Rectal smooth muscle tissue (tissue), 1 donor: ENCODE data around the gene CAMK1D.

Experiments used
- H3K27ac ChIP-seq: one replicate; pipeline ENCODE4 v1.7.0; 2013; ENCODE audit warnings: low read depth, low read length, inconsistent platforms
- H3K27me3 ChIP-seq: one replicate; pipeline ENCODE4 v1.7.0; 2013; ENCODE audit warnings: low read length; ENCODE audit not compliant: control insufficient read depth, insufficient read depth
- H3K36me3 ChIP-seq: one replicate; pipeline ENCODE4 v1.7.0; 2013; ENCODE audit warnings: low read length; ENCODE audit not compliant: control insufficient read depth, insufficient read depth
- H3K4me1 ChIP-seq: one replicate; pipeline ENCODE4 v1.7.0; 2013; ENCODE audit warnings: low read length; ENCODE audit not compliant: control insufficient read depth, insufficient read depth
- H3K4me3 ChIP-seq: one replicate; pipeline ENCODE4 v1.7.0; 2013; ENCODE audit warnings: low read length
- H3K9ac ChIP-seq: one replicate; pipeline ENCODE4 v1.7.0; 2013; ENCODE audit warnings: low read length

CAMK1D gene

DNA sequence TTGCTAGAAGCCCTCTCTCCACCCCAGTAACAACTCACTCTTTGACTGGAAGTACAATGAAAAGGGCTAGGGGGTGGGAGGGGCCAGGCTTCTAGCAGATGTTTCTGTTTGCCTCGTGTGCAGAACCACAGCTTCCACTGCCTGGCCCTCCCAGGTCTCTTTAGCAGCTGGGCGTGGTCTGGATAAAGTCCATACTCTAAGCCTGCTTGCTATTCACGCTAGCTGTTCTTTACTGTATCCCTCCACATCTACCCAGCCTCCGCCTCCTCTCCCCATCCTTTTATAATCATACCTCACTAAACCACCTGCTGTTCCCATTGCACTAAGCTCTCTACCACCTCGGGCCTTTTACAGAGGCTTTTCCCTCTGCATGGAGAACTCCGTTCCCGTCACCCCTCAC is 288.8 kb downstream of the CAMK1D start:
- no peaks in the 10 kb centered on the region for H3K36me3 ChIP-seq
- H3K4me1 ChIP-seq, result no peaks in the 10 kb centered on the region
- no peaks in the 10 kb centered on the region for H3K27me3 ChIP-seq
- H3K4me3 ChIP-seq, result no peak overlapping the region
- H3K27ac ChIP-seq, result no peak overlapping the region
- no peak overlapping the region for H3K9ac ChIP-seq

DNA sequence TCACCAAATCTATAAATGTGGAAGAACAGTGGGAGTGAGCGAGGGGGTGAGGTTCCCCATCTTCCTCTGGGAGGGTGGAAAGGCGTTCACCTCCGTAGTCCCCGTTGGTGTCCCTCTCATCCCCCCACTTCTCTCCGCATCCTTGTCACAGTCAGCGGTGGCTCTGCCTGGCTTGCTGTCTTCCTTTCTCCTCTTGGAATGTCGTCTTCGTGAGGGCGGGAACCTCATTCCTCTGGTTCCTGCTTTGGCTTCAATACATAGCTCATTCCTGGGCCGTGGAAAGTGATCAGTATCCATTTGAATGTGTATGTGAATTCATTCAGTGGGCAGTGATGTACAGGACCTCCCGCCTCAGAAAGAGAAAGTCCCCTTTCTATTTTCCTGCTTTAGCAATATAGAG is 289.4 kb downstream of the CAMK1D start:
- H3K36me3 ChIP-seq, result no peaks in the 10 kb centered on the region
- no peak overlapping the region for H3K9ac ChIP-seq
- no peak overlapping the region for H3K27ac ChIP-seq

DNA sequence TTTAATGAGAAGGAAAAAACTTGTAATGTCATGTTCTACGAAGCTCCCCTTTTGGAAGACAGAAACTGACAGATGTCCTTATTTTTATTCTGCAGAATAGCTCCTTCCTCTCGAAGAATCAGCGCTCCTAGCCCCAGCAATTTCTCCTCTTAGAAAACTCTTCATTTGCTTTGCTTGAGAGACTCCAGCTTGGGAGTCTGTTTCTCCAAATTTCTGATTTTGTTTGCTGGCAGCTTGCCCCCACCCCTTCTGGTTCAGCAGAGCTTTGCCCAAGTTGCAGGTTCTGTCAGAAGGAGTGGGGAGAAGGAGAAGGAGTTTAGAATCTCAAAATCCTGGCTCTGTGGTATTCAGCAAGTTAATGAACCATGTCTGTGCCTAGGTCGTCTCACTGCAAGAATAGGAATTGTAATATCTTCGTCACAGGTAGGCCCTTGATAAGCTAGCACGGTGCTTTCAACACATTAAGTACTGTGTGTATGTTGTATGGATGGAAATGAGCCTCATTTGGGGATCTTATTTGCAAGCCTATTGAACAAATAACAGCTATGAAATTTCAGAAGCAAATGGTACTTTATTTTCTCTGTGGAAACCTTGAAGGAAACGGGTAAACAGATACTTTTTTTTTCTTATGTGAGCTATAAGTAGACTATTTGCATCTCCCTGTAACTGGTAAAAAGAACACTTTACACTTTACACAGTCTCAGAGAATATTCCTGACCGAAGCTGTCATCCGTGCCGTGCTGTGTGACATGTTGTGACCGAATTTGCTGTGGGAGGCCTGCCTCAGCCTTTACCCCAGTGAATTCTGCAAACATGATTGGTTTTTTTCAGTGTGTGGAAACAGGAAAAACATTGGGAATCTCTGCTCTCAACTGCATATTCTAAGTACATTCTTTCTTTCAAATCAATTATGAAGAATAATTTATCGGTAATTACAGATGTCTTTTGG is 290.9 kb downstream of the CAMK1D start:
- Histone ChIP-seq H3K27ac (no peak overlapping the region), H3K9ac (no peak overlapping the region), H3K36me3 (no peaks in the 10 kb centered on the region), H3K4me1 (no peaks in the 10 kb centered on the region), H3K4me3 (no peak overlapping the region), H3K27me3 (no peaks in the 10 kb centered on the region)

More for the DNA sequence above, 289.4 kb downstream of the CAMK1D start:
- Histone ChIP-seq H3K4me1 (no peaks in the 10 kb centered on the region), H3K4me3 (no peak overlapping the region), H3K27me3 (no peaks in the 10 kb centered on the region)

DNA sequence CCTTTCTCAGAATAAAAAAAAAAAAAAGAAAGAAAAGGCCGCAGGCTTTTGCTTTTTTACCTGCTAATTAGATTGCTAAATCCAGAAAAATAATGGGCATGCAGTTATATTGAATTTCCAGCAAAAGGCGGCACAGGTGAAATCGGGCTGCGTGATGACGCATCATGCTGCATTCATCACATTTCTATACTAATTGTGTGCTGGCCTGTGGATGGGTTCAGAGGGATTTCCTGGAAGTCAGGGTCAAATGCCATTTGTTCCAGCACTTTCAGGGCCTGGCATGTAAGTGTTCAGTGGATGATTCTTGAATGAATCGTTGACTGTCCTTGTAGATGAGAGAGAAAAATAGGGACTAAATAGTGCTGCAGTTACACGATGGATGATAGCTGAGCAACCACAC is 292.7 kb downstream of the CAMK1D start:
- Histone ChIP-seq H3K9ac (no peak overlapping the region), H3K4me1 (no peaks in the 10 kb centered on the region), H3K36me3 (no peaks in the 10 kb centered on the region), H3K27ac (no peak overlapping the region), H3K27me3 (no peaks in the 10 kb centered on the region), H3K4me3 (no peak overlapping the region)

DNA sequence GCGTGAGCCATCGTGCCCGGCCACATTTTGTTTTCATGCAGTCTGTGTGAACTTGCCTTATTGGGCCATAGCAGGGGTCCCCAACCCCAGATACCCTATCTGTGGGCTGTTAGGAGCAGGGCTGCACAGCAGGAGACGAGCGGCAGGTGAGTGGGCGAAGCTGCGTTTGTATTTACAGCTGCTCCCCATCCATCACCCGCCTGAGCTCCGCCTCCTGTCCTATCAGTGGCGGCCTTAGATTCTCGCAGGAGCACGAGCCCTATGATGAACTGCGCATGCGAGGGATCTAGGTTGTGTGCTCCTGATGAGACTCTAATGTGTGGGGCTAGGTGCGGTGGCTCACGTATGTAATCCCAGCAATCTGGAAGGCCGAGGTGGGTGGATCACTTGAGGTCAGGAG is 293.9 kb downstream of the CAMK1D start:
- H3K4me3 ChIP-seq, result no peak overlapping the region
- H3K27ac ChIP-seq, result no peak overlapping the region
- H3K9ac ChIP-seq, result no peak overlapping the region
- no peaks in the 10 kb centered on the region for H3K36me3 ChIP-seq
- no peaks in the 10 kb centered on the region for H3K27me3 ChIP-seq
- no peaks in the 10 kb centered on the region for H3K4me1 ChIP-seq

DNA sequence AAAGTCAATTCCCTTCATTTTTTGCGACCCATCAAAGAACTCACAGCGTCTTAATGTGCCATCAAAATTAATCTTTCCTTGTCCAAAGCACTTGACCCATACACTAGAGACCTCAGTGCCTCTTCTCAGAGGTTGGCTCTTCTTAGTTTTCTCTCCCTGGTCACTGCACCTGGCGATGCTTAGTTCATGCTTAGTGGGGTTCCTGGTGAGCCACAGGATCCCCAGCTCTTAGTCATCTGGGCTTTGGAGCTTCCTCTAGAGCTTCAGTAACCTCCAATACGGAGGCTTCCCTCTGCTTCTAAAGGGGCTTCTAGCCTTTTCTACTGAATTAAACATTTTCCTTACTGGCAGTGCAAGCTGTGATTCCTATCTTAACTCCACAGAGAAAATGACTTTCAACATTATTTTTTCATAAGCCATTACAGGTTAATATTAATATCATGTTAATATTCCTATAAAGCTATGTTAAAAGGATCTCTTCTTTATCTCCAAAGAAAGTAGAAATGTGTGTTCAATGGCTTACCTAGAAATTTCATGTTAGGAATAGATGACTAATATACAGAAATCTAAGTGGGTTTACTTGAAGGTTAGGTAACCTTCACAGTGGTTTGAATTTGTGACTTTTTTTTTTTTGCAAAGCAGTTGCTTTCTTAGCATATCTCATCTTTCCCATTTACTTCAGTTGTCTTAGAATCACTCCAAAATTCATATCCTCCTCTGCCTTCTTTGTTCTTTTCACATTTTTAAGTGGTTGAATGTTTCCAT is 295.2 kb downstream of the CAMK1D start:
- Histone ChIP-seq H3K27ac (no peak overlapping the region), H3K27me3 (no peaks in the 10 kb centered on the region), H3K9ac (no peak overlapping the region), H3K36me3 (no peaks in the 10 kb centered on the region), H3K4me3 (no peak overlapping the region), H3K4me1 (no peaks in the 10 kb centered on the region)

DNA sequence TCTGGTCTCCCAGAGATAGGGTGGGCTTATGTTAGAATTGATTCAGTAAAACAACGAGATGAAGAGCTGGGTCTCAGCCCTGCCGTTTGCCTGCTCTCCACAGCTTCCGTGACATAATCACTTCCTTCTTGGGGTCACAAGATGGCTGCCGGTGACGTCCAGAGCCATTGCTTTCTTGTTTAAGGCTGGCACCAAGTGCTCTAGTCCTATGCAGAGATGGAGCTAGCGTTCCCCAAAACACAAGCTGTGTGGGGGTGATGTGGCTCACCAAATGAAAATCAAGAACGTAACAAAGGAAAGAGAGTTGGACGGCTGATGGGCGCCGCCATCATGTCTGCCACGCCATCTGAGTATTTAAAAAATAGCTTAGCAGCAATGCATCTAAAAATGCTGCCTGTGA is 296.1 kb downstream of the CAMK1D start:
- Histone ChIP-seq H3K27me3 (no peaks in the 10 kb centered on the region), H3K4me3 (no peak overlapping the region), H3K9ac (no peak overlapping the region), H3K36me3 (no peaks in the 10 kb centered on the region), H3K4me1 (no peaks in the 10 kb centered on the region), H3K27ac (no peak overlapping the region)

DNA sequence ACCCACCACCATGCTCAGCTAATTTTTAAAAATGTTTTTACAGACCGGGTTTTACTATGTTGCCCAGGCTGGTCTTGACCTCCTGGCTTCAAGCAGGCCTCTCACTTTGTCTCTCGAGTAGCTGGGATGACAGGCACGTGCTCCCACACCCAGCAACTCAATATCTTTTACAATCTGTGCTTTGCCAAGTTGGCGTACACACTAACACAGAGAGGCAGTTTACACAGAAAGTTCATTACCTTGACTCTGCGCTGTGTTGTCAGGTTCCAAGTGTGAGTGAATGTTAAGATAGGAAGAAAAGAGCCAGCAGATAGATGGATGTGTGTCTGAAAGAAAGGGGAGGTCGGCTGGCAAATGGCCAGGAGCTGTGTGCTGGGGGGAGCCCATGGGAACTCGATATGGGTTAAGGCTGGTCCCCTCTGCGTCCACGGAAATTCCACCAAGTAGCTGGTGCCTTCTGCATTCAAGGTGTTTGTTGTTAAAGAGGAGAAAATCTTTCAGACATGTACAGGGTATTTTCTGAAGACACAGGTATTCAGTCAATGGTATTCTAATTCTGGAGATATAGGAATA is 299.8 kb downstream of the CAMK1D start:
- no peaks in the 10 kb centered on the region for H3K27me3 ChIP-seq
- no peak overlapping the region for H3K4me3 ChIP-seq
- H3K27ac ChIP-seq, result no peak overlapping the region
- H3K36me3 ChIP-seq, result no peaks in the 10 kb centered on the region
- no peaks in the 10 kb centered on the region for H3K4me1 ChIP-seq
- no peak overlapping the region for H3K9ac ChIP-seq

DNA sequence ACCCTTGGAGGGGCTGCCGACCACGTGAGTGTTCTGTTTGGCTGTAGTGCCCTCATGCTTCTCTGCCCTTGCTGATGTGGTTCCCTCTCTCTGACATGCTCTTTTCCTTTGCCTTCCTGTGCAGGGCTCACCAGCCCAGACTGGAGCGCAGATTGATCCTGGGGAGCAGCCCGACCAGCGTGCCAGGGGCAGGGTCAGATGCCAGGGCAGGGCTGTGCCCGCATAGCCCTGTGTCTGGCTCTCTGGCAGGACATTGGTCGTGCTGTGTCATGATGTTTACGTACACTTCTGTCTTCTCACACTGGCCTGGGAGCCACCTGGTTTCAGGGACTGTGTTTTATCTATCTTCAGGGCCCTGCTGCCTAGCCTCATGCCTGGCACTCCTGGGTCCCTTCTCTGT is 300.8 kb downstream of the CAMK1D start:
- no peak overlapping the region for H3K27ac ChIP-seq
- H3K27me3 ChIP-seq, result no peaks in the 10 kb centered on the region
- H3K4me1 ChIP-seq, result no peaks in the 10 kb centered on the region
- no peak overlapping the region for H3K9ac ChIP-seq
- H3K4me3 ChIP-seq, result no peak overlapping the region
- no peaks in the 10 kb centered on the region for H3K36me3 ChIP-seq

DNA sequence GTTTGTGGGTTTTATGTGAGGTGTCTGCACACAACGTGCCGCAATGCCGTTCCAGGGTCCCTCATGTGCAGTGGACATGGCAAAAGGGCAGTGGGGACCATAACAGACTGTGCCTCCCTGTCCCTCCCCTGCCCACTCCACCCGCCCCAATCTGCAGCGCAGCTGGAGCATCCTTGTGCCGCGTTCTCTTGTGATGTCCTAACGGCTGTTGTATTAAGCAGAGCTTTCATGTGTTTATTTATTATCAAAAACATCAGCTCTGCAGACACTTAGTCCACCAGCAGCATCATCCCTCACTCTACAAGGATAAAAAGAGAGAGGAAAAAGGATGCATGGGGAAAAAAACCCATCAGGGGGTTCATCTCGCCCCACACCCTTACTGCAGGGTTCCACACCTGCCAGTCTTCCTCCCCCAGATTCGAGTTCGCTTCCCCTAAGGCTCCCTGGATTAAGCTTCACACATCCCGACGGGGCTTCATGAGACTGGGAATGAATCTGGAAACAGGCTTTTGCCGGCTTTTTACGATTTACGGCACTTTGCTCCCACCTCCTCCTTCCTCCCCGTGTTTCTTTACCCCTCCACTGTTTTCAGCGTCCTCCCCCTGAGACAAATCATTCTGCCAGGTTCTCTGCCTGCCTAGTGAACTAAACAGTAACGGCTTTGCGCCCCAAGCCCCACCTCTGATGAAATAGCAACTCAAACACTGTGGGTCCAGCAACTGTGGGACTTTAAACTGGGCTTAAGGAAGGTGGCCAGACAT is 301.4 kb downstream of the CAMK1D start:
- Histone ChIP-seq H3K27me3 (no peaks in the 10 kb centered on the region), H3K27ac (no peak overlapping the region), H3K4me3 (no peak overlapping the region)

DNA sequence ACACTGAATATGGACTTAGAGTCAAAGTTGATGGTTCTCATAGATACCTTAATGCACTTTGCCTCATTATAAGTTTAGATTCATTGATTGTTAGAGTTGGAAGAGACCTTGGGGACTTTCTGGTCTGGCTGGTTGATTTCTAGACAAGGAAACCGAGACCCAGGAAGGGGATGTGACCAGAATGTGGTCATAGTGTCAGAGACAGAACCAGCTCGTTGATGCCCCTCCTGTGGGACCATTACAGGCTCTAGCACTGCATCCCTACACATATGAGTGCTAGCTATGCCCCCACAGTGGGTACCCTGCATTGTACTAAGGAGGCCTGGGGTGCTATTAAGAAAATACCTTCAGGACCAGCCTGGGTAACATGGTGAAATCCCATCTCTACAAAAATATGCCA is 306.6 kb downstream of the CAMK1D start:
- Histone ChIP-seq H3K4me1 (no peaks in the 10 kb centered on the region), H3K9ac (no peak overlapping the region), H3K36me3 (no peaks in the 10 kb centered on the region), H3K27ac (no peak overlapping the region), H3K27me3 (no peaks in the 10 kb centered on the region), H3K4me3 (no peak overlapping the region)

More for the DNA sequence above, 301.4 kb downstream of the CAMK1D start:
- H3K9ac ChIP-seq, result no peak overlapping the region
- H3K36me3 ChIP-seq, result no peaks in the 10 kb centered on the region
- H3K4me1 ChIP-seq, result no peaks in the 10 kb centered on the region
